A673 (cell line): ENCODE measurements around the gene TEX10.

Source experiments
- EZH2 ChIP-seq: fragments of 200-600 bp; sonication (generic); IDR thresholded peaks from 2 replicates; pipeline ENCODE4 v1.6.1; 2017; ENCODE audit warnings: borderline replicate concordance, low read depth, mild to moderate bottlenecking, mixed read lengths, antibody characterized with exemption, low read length; ENCODE audit not compliant: poor library complexity, severe bottlenecking
- TF ChIP-seq, protein P1 (sequence below): fragments of 300-800, 200-600 bp; sonication (generic); conservative IDR thresholded peaks from 2 replicates; pipeline ENCODE4 v1.5.1; 2017; ENCODE audit warnings: low read depth, mild to moderate bottlenecking, antibody characterized with exemption, low read length, moderate library complexity, mixed read lengths

DNA sequence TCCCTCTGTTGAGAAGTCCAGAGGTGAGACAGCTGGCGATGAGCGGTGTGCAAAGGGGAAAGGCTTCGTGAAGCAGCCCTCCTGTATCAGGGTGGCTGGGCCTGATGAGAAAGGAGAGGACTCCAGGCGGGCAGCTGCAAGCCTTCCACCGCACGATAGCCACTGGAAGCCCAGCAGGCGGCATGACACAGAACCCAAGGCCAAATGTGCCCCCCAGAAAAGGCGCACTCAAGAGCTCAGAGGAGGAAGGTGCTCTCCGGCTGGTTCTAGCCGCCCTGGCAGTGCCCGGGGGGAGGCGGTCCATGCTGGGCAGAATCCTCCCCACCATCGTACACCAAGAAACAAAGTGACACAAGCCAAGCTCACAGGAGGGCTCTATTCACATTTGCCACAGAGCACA is 60.3 kb downstream of the TEX10 start:
- TF ChIP-seq, protein P1, sequence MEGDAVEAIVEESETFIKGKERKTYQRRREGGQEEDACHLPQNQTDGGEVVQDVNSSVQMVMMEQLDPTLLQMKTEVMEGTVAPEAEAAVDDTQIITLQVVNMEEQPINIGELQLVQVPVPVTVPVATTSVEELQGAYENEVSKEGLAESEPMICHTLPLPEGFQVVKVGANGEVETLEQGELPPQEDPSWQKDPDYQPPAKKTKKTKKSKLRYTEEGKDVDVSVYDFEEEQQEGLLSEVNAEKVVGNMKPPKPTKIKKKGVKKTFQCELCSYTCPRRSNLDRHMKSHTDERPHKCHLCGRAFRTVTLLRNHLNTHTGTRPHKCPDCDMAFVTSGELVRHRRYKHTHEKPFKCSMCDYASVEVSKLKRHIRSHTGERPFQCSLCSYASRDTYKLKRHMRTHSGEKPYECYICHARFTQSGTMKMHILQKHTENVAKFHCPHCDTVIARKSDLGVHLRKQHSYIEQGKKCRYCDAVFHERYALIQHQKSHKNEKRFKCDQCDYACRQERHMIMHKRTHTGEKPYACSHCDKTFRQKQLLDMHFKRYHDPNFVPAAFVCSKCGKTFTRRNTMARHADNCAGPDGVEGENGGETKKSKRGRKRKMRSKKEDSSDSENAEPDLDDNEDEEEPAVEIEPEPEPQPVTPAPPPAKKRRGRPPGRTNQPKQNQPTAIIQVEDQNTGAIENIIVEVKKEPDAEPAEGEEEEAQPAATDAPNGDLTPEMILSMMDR: no peak
- no peak for TF ChIP-seq EZH2
